NCI-H69 (cell line): ENCODE results near the gene CCL25.

Experiments used
- DNase-seq: peaks from one replicate; lab custom pipeline; 2025; lab: John Stamatoyannopoulos, UW

The CCL25 gene

DNA sequence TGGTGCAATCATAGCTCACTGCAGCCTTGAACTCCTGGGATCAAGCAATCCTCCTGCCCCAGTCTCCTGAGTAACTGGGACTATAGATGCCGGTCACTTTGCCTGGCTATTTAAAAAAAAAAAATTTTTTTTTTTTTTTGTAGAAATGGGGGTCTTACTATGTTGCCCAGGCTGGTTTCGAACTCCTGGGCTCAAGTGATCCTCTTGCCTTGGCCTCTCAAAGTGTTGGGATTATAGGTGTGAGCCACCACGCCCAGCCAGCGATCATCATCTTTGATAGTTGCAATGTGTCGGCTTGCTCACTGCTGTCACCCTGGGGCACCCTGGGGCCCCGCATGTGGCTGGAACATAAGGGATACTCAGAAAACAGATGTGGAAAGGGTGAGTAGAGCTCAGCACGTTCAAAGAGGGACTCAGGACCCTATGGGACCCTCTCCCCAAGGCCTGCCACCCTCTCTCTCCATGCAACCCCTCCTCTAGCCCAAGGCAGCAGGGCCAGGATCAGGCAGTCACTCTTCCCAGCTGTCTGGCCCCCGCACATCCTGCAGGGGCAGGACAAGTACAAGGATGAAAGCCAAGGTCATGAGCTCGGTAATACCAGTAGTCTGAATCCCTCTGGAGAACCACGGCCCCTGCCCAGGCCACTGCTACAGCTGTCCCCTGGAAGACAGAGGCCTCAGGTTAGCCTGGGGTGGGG lies 6.5 kb upstream of the CCL25 start:
- DNase-seq: no peak

DNA sequence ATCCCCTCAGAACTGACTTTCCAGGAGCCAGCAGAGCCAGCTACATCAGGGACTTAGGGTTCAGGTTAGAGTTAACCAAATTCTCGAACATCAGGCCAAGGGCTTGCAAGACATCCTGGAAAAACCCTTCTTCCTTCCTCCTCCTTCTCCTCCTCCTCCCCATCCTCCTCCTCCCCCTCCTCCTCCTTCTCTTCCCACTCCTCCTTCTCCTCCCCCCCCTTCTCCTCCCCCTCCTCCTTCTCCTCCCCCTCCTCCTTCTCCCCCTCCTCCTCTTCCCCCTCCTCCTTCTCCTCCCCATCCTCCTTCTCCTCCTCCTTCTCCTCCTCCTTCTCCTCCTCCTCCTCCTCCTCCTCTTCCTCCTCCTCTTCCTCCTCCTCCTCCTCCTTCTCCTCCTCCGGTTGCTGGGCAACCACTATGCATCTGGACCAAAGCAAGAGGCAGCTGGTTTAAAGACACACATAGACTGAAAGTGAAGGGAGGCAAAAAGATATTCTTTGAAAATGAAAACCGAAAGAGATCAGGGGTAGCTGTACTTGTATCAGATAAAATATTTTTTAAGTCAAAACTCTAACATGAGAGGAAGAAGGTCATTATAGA lies 5.9 kb upstream of the CCL25 start:
- DNase-seq: no peak

DNA sequence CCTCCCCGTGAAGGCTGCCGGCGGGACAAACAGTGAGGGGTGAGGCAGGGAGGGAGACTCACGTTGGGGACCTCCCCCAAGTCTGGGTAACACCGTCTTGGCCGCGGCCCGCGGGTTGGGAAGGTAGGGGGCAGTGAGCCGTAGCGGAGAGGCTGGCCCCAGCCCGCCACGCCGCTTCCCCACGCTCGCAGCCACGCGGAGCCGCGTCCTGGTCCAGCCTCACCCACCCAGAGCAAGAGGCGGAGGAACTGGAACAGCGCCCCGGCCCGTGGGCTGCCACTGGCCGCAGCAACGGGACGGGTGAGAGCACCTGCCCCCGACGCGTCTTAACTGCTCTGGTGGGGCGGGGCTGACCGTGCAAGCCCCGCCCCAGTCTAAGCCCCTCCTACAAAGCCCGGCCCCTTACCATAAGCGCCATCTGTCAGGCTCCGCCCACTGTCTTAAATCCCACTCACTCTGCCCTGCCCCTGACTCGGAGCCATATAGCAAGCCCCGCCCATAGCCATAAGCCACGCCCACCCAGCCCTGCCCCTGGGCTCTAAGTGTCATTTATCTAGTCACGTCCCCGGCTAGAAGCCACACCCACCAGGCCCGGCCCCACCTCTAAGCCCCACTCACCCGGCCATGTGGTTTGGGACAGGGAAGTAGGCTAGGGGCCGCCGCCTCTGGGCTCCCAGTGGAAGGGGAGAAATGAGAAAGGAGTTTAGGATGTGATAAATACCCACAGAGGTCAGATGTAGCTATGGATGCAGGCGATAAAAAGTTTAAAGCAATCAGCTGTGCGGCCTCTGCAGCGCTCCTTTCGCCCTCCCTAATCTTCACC lies 2.1 kb upstream of the CCL25 start:
- DNase-seq: peak; percentile 81

DNA sequence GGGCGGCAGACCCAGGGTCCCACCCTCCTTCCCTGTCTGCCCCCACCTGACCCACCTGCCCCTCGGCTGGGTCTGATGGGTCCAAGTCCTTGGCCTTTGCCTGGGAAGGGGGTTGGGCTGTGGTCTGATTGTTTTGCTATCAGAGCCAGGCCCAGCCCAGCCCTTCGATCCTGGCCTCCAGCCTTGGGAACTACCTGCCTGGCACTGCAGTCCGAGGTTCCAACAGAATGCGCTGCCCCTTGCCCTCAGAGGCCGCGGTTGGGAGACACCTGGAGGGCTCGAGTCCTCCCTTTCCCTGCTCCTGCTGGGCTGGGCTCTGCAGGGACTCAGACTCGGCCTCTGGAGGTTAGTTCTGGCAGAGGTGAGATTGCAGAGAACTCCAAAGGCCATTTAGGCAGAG lies 1.6 kb downstream of the CCL25 start:
- DNase-seq: no peak

DNA sequence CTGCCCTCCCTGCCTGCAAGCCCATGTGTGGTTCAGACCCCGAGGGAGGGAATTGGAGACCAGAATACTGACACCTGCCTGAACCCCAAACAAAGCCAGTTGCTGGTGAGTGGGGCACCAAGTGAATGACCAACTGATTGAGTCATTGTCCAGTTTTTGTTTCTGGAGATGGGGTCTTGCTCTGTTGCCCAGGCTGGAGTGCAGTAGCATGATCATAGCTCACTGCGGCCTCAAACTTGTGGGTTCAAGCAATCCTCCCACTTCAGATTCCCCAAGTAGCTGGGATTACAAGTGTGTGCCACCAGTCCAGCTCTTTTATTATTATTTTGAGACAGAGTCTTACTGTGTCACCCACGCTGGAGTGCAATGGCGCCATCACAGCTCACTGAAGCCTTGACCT lies 4.0 kb downstream of the CCL25 start:
- no peak for DNase-seq

DNA sequence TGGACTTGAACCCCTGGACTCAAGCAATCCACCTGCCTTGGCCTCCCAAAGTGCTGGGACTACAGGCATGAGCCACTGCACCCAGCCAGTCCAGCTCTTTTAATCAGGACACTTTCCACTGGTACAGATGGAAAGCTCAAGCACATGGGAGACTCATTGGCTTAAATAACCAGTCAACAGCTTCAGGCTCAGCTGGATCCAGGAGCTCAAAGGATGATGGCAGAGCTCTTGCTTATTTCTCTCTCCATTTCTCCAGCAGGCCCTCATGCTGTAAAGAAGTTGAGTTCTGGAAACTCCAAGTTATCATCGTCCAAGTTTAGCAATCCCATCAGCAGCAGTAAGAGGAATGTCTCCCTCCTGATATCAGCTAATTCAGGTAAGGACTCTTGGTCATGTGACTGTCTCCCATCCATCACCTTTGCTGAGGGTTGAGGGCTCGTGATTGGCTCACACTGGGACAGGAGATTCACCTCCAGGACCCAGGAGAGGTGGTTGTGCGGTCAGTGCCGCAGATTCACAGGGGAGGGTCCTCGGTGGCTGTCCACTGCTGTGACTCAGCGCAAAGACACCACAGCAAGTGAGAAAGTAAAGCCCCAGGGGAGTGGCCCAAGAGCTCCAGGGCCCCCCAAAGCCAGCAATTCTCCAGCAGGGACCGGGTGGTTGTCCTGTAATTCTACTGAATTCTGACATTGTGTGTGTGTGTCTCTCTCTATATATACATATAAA lies 5.1 kb downstream of the CCL25 start:
- no peak for DNase-seq

DNA sequence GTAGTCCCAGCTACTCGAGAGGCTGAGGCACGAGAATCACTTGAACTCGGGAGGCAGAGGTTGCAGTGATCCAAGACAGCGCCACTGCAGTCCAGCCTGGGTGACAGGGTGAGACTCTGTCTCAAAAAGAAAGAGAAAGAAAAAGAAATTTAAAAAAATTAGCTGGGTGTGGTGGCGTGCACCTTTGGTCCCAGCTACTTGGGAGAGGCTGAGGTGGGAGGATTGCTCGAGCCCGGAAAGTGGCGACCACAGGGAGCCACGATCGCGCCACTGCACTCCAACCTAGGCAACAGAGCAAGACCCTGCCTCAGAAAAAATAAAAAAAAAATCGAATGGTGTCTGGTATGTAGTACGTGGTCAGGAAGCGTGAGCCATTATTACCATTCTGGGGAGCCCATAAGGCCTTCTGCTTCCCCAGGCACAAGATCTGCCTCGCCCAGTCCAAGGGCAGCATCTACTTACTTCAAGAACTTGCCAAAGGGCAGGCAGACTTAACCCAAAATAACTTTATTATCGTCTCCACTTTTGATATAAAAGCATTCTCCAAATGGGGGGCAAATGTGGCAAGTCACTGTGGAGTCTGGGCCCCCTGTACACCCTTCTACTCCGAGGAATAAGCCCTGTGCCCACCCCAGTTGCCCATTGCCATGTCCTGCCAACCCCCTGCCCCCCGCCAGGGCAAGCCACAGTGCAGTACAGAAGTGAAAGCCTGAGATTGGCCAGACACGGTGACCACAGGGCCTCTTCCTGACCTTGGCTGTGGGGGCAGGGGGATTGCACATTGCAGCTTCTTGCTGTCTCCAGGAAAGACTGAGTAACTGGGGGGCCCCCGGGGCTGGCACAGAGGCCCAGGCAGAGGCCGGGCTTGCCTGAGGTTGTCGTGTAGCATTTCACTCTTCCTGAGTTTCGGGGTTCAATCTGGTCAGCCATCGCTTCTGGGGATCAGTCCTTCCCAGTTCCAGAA lies 12.6 kb downstream of the CCL25 start:
- DNase-seq: no peak

DNA sequence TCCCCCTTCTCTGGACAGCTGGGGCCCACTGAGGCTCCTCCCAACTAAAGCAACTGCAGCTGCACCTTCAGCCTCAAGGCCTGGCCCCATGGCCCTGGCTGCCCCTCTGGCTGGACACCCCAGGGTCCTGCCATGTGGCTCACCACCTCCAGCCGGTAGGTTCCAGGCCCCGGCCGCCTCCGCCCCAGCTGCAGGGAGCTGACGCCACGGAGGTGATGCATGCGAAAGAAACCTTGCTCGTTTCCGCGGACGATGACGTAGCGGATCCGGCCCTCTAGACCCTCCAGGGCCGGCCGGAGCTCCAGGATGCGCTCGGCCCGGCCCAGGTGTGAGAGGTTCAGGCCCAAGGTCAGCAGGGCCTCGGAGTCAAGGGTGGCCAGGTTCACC lies 13.3 kb downstream of the CCL25 start:
- DNase-seq: no peak

DNA sequence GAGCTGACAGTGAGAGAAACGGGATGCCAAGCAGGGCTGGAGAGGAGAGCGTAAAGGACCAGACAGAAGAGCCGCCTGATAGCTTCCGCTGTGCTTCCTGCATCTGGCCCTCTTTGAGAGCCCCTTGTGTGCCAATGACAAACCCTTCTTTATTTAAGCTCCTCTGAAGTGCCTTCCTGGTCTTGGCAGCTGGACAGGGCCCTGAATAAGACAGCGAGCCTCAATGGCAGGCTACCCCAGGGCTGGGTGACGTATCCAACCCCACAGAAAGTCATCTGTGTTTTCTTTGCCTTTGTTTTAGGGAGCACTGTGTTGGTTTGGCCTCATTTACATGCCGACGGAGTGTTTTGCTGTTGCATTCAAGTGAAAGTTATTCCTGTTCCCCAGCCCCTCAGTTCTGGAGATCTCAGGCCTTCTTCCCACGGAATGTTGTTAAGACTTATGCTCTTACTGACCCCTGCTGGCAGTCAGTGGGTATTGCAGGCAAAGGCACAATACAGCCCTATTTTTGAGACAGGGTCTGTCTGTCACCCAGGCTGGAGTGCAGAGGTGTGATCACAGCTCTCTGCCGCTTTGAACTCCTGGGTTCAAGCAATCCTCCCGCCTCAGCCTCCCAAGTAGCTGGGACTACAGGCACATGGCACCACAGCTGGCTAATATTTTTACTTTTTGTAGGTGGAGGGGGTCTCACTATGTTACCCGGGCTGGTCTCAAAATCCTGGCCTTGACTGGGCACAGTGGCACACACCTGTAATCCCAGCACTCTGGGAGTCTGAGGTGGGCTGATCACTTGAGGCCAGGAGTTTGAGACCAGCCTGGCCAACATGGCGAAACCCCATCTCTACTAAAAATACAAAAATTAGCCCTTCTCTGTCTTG lies 16.8 kb downstream of the CCL25 start:
- peak; percentile 21 for DNase-seq

DNA sequence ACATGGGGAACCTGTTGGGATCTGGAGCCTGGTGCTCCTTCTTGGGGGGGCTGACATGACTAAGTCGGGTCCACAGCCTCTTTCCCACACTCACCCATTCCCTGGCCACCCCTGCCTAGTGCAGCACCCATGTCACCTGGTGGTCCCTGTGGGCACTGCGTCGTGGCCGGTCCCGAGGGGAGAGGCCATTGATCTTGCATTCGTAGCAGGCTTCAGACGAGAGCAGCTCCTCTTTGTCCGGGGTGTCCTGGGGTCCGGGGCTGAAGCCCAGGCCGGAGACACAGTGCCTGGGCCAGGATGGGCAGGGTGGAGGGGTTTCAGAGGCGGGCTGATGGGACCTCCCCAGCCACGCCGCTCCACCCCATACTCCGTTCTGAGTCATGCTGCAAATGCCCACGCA lies 19.4 kb downstream of the CCL25 start:
- no peak for DNase-seq

DNA sequence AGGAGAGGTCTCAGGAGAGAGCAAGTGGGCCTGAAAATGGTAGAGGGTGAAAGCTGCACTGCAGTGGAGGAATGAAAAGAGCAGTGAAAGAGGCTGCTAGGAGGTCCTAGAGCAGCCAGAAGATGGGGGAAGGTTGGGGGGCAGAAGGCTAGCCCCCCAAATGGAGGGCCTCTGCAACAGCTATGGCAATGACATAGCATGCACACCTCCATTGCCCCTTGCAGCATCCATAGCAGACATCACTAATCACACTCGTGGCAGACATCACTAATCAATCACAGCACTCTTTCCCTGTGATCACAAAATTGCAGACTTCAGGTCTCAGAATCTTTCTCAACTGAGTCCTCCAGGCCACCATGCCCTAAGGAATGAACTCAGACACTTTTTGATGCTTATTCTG lies 21.9 kb downstream of the CCL25 start:
- no peak for DNase-seq

DNA sequence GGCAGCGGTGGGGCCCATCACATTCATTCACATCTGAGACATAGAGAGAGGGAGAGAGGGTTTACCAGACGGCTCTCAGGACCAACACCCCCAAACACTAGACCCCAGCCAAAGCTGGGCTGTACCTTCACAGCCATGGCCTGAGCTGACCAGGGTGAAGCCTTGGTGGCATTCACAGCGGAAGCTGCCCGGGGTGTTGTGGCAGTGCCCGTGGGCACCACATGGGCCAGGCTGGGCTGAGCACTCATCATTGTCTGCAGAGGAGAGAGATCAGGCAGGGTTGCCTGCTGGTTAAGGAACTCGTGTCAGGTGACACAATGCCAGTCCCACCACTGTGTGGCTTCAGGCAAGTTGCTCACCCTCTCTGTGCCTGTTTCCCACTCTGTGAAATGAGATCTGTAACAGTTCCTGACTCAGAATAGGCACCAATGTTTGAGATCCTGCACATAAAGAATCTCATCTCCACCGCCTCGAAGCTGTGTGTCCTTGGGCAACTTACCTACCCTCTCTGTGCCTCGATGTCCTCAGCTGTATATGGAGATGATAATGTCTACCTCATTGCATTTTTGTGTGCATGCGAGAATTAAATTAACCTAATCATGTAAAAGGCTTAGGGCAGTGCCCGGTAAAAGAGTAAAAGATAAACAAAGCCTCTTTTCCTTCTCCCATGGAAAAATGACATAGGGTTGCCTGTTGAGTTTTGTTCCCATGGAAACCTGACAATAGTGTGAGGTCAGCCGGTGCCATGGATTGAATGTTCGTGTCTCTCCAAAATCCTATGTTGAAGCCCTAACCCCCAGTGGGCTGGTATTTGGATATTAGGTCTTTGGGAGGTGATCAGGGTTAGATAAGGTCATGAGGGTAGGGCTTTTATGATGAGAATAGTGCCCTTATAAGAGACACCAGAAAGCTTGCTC lies 22.9 kb downstream of the CCL25 start:
- no peak for DNase-seq

DNA sequence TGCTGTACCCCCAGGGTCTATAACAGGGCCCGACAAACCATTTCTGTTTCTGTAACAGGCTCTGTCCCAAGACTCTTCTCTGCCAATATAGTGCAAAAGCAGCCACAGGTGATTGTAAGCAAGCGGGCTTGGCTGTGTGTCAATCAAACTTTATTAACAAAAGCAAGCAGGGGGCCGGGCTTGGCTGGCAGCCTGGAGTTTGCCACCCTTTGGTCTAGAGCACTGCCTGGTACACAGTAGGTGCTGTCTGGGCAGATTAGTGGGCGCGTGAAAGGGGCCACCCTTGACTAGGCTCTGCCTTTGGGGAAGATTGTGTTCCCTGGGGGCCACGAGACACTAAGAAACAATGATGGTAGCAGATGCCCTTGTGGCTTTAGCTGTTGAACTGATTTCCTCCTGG lies 27.4 kb downstream of the CCL25 start:
- DNase-seq: peak; percentile 20

DNA sequence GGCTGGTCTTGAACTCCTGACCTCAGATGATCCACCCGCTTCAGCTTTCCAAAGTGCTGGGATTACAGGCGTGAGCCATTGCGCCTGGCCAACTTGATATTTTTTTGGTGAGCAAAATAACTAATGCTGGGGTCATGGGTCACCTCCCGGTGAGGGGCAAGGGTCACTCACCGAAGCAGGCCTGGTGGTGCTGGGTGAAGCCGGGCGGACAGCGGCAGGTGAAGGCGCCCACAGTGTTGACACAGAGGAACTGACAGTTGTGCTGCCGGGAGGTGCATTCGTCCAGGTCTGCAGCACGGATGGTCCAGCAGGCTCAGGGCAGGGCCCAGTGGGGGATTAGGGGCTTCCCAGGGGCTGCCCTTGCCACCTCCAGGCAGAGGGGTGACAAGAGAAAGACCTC lies 28.3 kb downstream of the CCL25 start:
- no peak for DNase-seq

DNA sequence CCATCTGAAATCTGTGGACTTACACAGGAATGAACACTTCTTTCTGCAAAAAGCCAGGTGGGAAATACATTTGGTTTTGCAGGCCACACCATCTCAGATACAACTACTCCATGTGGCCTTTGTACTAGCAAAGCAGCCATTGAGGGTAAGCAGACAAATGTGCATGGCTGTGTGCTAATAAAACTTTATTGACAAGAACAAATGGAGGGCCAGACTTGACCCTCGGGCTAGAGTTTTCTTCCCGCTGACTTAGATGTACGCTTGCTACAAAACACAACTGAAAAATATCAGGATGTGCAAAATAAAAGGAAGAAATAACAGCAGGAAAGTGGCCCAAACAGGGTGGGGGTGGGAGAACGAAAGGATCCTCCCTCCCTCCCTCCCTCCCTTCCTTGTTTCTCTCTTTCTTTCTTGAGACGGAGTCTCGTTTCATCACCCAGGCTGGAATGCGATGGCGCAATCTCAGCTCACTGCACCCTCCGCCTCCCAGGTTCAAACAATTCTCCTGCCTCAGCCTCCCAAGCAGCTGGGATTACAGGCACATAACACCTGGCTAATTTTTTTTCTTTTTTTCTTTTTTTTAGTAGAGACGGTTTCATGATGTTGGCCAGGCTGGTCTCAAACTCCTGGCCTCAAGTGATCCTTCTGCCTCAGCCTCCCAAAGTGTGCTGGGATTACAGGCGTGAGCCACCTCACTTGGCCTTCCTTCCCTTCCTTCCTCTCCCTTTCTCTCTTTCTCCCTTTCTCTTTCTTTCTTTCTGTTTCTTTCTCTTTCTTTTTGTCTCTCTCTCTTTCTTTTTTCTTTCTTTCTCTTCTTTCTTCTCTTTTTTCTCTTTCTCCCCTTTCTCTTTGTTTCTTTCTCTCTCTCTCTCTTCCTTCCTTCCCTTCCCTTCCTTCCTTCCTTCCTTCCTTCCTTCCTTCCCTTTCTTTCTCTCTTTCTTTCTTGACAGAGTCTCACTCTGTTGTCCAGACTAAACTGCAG lies 29.3 kb downstream of the CCL25 start:
- DNase-seq: no peak

DNA sequence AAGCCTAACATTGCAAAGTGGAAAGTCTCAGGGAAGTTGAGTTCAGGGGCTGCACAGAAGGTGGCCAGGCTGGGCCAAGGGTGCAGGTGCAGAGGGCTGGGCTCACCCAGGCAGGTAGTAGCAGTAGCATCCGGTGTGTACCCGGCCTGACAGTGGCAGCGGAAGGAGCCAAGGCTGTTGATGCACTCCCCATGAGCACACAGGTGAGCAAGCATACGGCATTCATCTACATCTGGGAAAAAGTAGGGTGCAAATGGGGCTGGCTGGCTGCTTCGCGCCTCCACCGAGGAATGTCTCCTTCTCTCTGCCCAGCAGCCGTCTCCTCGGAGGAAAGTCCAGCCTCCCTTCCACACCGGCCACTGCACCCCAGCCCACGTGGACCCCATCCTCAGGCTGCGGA lies 30.6 kb downstream of the CCL25 start:
- DNase-seq: no peak

DNA sequence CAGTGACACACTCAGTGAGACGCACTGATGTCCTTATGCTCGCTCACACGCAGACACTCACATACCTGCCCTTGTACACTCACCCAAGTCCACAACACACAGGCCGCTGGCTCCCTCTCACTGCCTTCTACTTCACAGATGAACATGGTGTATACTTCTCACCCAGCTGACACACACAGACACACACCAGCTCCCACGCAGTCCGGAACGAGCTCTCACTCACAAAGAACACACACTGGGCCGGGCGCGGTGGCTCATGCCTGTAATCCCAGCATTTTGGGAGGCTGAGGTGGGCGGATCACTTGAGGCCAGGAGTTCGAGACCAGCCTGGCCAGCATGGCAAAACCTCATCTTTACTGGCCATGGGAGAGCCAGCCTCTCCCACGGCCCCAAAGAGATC lies 31.6 kb downstream of the CCL25 start:
- no peak for DNase-seq
